Prostate gland (tissue), 2 donors: ENCODE results near the gene NOTCH1.

Experiments used
- CTCF ChIP-seq, 4 experiments: fragments of 200-600 bp in 2 of 4; fragments of 450-650 bp in 2 of 4; sonication (generic) in 2 of 4; IDR thresholded peaks; 1 replicate in 3 of 4; 2 replicates in 1 of 4; pipeline ENCODE4 v1.5.1; 2016 to 2019; ENCODE audit warnings: antibody characterized with exemption in 4 of 4, mild to moderate bottlenecking in 2 of 4, moderate library complexity in 2 of 4
- POLR2A ChIP-seq: fragments of 450-650 bp; IDR thresholded peaks from one replicate; pipeline ENCODE4 v1.6.1; 2016; ENCODE audit warnings: antibody characterized with exemption, mild to moderate bottlenecking
- POLR2AphosphoS5 ChIP-seq: sonication (generic); formaldehyde crosslinking; IDR thresholded peaks from one replicate; pipeline ENCODE4 v1.6.1; 2017; ENCODE audit warnings: antibody characterized with exemption

DNA sequence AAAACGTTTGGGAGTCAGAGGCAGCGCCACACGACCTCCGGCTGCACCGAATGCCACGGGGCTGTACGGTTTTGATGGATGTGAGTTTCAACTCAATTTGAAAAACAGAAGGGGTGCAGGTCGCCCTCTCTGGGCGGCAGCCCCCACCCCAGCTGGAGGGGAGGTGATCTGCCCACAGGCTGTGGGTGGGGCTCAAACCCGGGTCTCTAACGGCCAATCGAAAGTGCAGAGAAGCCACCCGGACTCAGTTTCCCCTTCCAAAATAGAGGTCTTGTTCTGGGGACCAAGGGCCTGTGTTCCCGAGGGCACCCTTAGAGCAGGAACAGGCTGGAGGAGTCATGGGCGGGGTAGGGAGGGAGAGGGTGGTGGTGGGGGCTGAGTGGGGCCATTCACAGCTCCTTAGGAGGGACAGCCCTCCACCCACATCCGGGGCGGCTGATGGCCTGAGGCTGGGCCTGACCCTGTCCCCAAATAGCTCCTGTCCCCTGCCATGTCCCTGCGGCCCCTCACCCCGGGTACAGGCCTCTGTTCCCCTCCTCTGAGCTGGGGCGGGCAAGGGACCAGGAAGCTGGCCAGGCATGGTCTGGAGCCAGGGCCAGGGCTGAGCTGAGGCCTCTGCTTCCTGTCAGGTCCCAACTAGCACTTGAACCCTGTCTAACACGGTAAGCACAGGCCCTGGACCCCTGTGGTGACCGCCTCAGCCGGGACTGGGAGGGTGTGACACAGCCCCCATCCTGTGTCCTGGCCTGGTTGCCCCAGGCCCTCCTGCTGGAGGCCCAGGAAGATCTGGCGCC is 22.6 kb upstream of the NOTCH1 start:
- TF ChIP-seq CTCF (IDR thresholded peaks at IDR 0.05): no peak
- no peak for TF ChIP-seq POLR2A
- TF ChIP-seq POLR2AphosphoS5: no peak
